GM10248 (cell line): ENCODE measurements around the gene PDE3A.

Experiments used
- CTCF ChIA-PET: fragments of 300-600 bp; sonication (Branson Sonifier 250); formaldehyde crosslinking; extraction: SDS; loops from one replicate; lab custom pipeline; 2021; ENCODE audit warnings: antibody characterized with exemption; lab: Yijun Ruan, JAX
- POLR2A ChIA-PET: fragments of 350-650 bp; sonication (Branson Sonifier 250); formaldehyde crosslinking; extraction: SDS; loops from one replicate; lab custom pipeline; 2020; ENCODE audit warnings: antibody characterized with exemption; lab: Yijun Ruan, JAX
- DNase-seq: peaks from one replicate; pipeline ENCODE4 v3.0.0; 2012; ENCODE audit errors: extremely low spot score
- TF ChIP-seq, protein P1 (sequence below): IDR thresholded peaks from 2 replicates; pipeline ENCODE4 v1.5.1; 2012; ENCODE audit warnings: mild to moderate bottlenecking, low read depth; ENCODE audit errors: extremely low read depth, missing control alignments, control extremely low read depth

Gene PDE3A

DNA sequence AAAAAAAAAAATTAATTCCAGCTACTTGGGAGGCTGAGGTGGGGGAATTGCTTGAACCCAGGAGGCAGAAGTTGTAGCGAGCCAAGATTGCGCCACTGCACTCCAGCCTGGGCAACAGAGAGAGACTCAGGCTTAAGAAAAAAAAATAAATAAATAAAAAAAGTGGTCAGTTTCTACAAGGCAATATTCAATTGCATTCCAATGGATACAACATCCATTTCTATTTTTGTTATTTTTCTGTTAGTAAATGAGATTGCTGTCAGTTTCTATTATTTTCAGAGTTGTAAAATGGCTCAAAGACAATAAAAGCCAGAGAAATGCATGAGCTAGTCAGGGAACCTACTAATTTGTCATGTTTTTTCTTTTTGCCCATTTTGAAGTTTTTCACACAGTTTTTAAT, 119.2 kb downstream of the PDE3A start:
- CTCF ChIA-PET, result no interaction called here
- TF ChIP-seq, protein P1, sequence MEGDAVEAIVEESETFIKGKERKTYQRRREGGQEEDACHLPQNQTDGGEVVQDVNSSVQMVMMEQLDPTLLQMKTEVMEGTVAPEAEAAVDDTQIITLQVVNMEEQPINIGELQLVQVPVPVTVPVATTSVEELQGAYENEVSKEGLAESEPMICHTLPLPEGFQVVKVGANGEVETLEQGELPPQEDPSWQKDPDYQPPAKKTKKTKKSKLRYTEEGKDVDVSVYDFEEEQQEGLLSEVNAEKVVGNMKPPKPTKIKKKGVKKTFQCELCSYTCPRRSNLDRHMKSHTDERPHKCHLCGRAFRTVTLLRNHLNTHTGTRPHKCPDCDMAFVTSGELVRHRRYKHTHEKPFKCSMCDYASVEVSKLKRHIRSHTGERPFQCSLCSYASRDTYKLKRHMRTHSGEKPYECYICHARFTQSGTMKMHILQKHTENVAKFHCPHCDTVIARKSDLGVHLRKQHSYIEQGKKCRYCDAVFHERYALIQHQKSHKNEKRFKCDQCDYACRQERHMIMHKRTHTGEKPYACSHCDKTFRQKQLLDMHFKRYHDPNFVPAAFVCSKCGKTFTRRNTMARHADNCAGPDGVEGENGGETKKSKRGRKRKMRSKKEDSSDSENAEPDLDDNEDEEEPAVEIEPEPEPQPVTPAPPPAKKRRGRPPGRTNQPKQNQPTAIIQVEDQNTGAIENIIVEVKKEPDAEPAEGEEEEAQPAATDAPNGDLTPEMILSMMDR, result no peak
- POLR2A ChIA-PET, result no interaction called here
- DNase-seq, result no peak

GRCh38 chr12:20489645-20490044, 121.3 kb downstream of the PDE3A start:
- TF ChIP-seq, protein P1, result no peak
- CTCF ChIA-PET, result no interaction called here
- POLR2A ChIA-PET, result no interaction called here
- DNase-seq, result no peak

DNA sequence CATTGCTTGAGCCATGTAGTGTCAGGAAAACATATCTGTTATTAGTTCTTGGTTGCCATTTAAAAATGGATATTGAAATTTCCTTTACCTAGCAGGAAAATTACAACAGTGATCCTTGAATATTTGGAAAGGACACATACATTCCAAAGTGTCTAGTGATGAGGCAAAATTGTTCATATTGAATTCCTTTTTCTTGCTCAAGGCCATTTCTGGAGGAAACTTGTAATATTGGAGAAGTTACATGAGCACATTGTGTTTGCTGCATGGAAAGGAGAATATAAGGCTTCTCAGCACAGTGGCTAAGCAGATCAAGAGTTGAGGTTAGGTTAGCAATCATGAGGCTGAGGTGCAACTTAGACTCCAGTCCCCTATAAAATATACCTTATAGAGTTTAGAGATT, 121.9 kb downstream of the PDE3A start:
- TF ChIP-seq, protein P1, result no peak
- ChIA-PET CTCF (interaction anchor here (1.0 kb wide), 1 partner anchor 17 kb away, joined by 3 read pairs; no protein-coding TSS in a partner anchor), POLR2A (no interaction called here)
- DNase-seq, result no peak

- no peak for DNase-seq
- TF ChIP-seq, protein P1, result no peak
- POLR2A ChIA-PET, result no interaction called here
- CTCF ChIA-PET, result no interaction called here
These were observed 123.0 kb downstream of the PDE3A start for GRCh38 chr12:20491290-20491689.

- TF ChIP-seq, protein P1, result no peak
- DNase-seq, result no peak
- ChIA-PET POLR2A (no interaction called here), CTCF (no interaction called here)
These were observed 124.0 kb downstream of the PDE3A start for GRCh38 chr12:20492251-20492760.

DNA sequence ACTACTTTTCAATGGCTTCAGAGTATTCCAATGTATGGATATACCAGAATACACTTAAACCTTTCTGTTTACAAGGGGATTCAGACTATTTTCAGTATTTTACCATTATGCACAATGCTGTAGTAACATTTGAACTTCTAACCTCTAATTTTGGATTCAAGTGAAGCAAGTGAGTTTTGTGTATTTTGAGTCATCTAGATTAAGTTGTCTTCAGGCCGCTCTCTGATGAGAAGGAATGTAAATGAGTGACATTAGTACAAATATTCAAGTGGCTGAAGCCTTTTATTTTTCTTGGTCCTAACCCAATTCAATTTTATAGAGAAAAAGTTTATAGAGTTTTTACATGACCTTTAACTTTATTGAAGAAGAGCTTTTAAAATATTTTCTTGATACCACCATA, 125.6 kb downstream of the PDE3A start:
- ChIA-PET POLR2A (no interaction called here), CTCF (no interaction called here)
- TF ChIP-seq, protein P1, result no peak
- no peak for DNase-seq
